GM23338 (cell line): Measurements from ENCODE around the gene TEPSIN. TPM values are rescaled to one million over a fixed set of nuclear protein-coding genes. Genes with fewer than 3 reads are reported as not detected.

Experiments
- ATAC-seq: fragments of 200-7000 bp; cut with Tn5 transposase; 3 replicates; pipeline ENCODE4 v1.9.1; 2020
- DNase-seq: peaks from one replicate; pipeline ENCODE4 v3.0.0-alpha.2; 2015; ENCODE audit warnings: low spot score
- H2AFZ ChIP-seq: fragments of 200-600 bp; sonication (generic); 2 replicates; pipeline ENCODE4 v1.8.0; 2016; ENCODE audit warnings: antibody characterized with exemption, mild to moderate bottlenecking, moderate library complexity
- H3F3A ChIP-seq: fragments of 200-600 bp; sonication (generic); replicated peaks from 2 replicates; pipeline ENCODE4 v1.8.0; 2017; ENCODE audit warnings: antibody characterized with exemption, mixed run types, low read depth
- H3K27ac ChIP-seq: fragments of 200-600 bp; sonication (generic); 2 replicates; pipeline ENCODE4 v1.6.1; 2016; ENCODE audit warnings: low read depth
- H3K27me3 ChIP-seq: fragments of 200-600 bp; sonication (generic); 2 replicates; pipeline ENCODE4 v1.8.0; 2016; ENCODE audit warnings: mild to moderate bottlenecking, mixed run types, moderate library complexity; ENCODE audit not compliant: insufficient read depth
- H3K36me3 ChIP-seq: fragments of 200-600 bp; sonication (generic); 2 replicates; pipeline ENCODE4 v1.8.0; 2016; ENCODE audit warnings: mild to moderate bottlenecking; ENCODE audit not compliant: insufficient read depth
- H3K4me1 ChIP-seq: fragments of 200-600 bp; sonication (generic); 2 replicates; pipeline ENCODE4 v1.8.0; 2016; ENCODE audit warnings: mild to moderate bottlenecking, moderate library complexity; ENCODE audit not compliant: insufficient read depth
- H3K4me2 ChIP-seq: fragments of 200-600 bp; sonication (generic); 2 replicates; pipeline ENCODE4 v1.7.1; 2017; ENCODE audit warnings: mixed run types
- H3K4me3 ChIP-seq: fragments of 200-600 bp; sonication (generic); 2 replicates; pipeline ENCODE4 v1.6.1; 2016; ENCODE audit warnings: mixed run types
- H3K79me2 ChIP-seq: fragments of 200-600 bp; sonication (generic); replicated peaks from 2 replicates; pipeline ENCODE4 v1.8.0; 2017; ENCODE audit warnings: mild to moderate bottlenecking; ENCODE audit not compliant: insufficient read depth
- H3K9me2 ChIP-seq: fragments of 200-600 bp; sonication (generic); 2 replicates; pipeline ENCODE4 v1.8.0; 2017; ENCODE audit not compliant: insufficient read depth
- H4K20me1 ChIP-seq: fragments of 200-600 bp; sonication (generic); replicated peaks from 2 replicates; pipeline ENCODE4 v1.8.0; 2017; ENCODE audit warnings: mild to moderate bottlenecking; ENCODE audit not compliant: insufficient read depth
- H3K27ac Mint-ChIP-seq: 2 replicates; pipeline ENCODE4 v1.8.0; 2020; ENCODE audit warnings: inconsistent platforms, mild to moderate bottlenecking, moderate library complexity, mixed read lengths
- H3K27me3 Mint-ChIP-seq: 3 replicates; pipeline ENCODE4 v1.8.0; 2022; ENCODE audit warnings: low read depth, mild to moderate bottlenecking, moderate library complexity, mixed read lengths, inconsistent platforms; ENCODE audit not compliant: insufficient read depth, poor library complexity
- H3K36me3 Mint-ChIP-seq: 3 replicates; pipeline ENCODE4 v1.8.0; 2021; ENCODE audit warnings: low read depth, mild to moderate bottlenecking, inconsistent platforms, moderate library complexity, mixed read lengths
- H3K4me1 Mint-ChIP-seq: 3 replicates; pipeline ENCODE4 v1.8.0; 2020; ENCODE audit warnings: mild to moderate bottlenecking, inconsistent platforms, mixed read lengths
- H3K4me3 Mint-ChIP-seq: 3 replicates; pipeline ENCODE4 v1.8.0; 2021; ENCODE audit warnings: moderate library complexity, mild to moderate bottlenecking, inconsistent platforms, mixed read lengths
- H3K9me3 Mint-ChIP-seq: 3 replicates; pipeline ENCODE4 v1.8.0; 2020; ENCODE audit warnings: moderate library complexity, mild to moderate bottlenecking, inconsistent platforms, mixed read lengths
- EZH2 ChIP-seq: fragments of 200-600 bp; sonication (generic); IDR thresholded peaks from one replicate; pipeline ENCODE4 v1.8.0; 2017; ENCODE audit warnings: antibody characterized with exemption, mild to moderate bottlenecking, low read depth; ENCODE audit not compliant: unreplicated experiment
- ZNF462 ChIP-seq: fragments of 250-450 bp; sonication (Bioruptor Pico); IDR thresholded peaks from 2 replicates; pipeline ENCODE4 v1.5.0; 2020; ENCODE audit warnings: mild to moderate bottlenecking, moderate library complexity
- polyA plus RNA-seq: library from polyadenylated mRNA; unstranded; fragments of >200 nt; fragmentation: Nextera tagmentation; extraction: Ambion mirVana; gene quantifications from 2 replicates; pipeline ENCODE4 v1.2.1, GENCODE V29; 2016
- total RNA-seq: library from RNA; depleted of rRNA; stranded (reverse); fragments of >200 nt; shearing (Covaris generic); gene quantifications from 2 replicates; pipeline ENCODE4 v1.2.3, GENCODE V29; 2014

The TEPSIN gene
- total and polyA plus RNA-seq, 2 experiments from 2014 or later, result 4.4 to 25.3 TPM

GRCh38 chr17:81199482-81199830 lies 39.4 kb downstream of the TEPSIN start (continued):
- no peak for TF ChIP-seq ZNF462 (CRISPR knock-in tag)

DNA sequence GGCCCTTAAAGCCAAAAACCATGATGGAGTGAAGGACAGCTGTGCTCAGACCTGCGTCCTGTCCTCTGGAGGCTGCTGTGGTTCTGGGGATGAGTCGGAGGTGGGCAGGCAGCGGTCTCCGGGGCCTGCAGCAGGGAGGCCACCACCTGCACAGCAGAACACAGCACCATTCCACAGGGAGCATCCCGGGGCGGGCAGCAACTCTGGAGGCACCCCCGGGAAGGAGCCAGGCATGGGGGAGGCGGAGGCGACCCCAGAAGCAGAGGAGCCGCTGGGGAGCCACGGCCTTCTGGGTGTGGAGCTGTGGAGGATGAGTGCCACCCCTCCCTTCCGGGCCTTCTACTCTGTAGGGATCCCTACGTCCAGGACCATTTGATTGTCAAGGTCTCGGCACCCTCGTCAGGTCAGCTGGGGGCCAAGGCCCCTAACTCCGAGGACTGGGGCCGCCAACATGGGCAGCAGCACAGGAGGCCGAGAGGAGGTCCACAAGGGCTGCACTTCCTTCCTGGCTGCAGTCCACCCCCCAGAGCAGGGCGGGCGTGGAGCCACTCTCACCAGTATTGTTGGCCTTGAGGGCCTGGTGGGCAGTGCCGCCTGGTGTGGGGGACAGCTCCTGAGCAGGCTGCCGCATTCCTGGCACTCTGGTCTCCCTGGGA lies 39.9 kb downstream of the TEPSIN start:
- no peaks in the 10 kb centered on the region for H3K4me1 ChIP-seq
- H3K36me3 Mint-ChIP-seq, result peaks cover 12% of the 10 kb centered on the region; the same call in 2 of the 3 replicates
- H3F3A ChIP-seq, result no peaks in the 10 kb centered on the region
- H3K4me3 Mint-ChIP-seq, result no peak overlapping the region
- no peak overlapping the region for H2AFZ ChIP-seq
- H3K27me3 ChIP-seq, result no peaks in the 10 kb centered on the region
- no peaks in the 10 kb centered on the region for H3K79me2 ChIP-seq
- H3K4me1 Mint-ChIP-seq, result no peaks in the 10 kb centered on the region
- no peak overlapping the region for H3K27ac ChIP-seq
- H3K4me3 ChIP-seq, result no peak overlapping the region
- no peaks in the 10 kb centered on the region for H3K9me2 ChIP-seq
- H3K36me3 ChIP-seq, result no peaks in the 10 kb centered on the region; the same call in 1 of the 2 replicates
- H4K20me1 ChIP-seq, result no peaks in the 10 kb centered on the region
- TF ChIP-seq EZH2, result no peak
- no peak overlapping the region for H3K27ac Mint-ChIP-seq
- no peaks in the 10 kb centered on the region for H3K9me3 Mint-ChIP-seq
- no peak overlapping the region for H3K4me2 ChIP-seq
- peaks cover 4% of the 10 kb centered on the region for H3K27me3 Mint-ChIP-seq
- DNase-seq, result no peak
- no peak for ATAC-seq

DNA sequence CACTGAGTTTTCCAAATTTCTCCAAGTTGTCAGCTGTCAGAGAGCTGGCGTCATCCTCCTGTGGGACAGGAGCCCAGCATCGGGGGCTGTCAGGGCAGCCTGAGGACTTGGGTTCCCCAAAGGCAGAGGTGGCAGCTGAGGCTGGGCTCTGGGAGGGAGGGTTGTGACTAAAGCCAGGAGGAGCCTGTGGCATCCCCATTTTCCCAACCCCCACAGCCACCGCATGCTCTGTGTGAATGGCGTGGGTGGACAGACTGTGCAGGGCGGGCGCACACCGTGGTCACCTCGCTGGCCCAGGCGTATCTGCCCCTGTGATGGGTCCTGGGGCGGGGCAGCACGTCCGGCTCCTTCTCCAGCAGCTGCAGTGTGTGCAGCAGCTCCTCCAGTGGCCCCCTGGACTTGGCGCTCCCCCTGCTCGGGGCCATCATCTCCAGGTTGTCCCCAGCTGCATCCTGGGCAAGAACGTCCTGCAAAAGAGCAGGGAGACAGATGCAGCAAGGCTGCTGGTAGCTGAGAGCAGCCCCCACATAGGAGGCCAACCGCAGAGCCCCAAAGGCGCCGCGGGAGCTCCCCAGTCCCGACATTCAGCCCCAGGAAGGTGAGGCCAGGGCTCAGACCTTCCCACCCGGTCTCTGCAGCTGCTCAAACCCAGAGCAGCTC lies 40.9 kb downstream of the TEPSIN start:
- no peak overlapping the region for H3K27ac Mint-ChIP-seq
- Histone ChIP-seq H3K4me2 (no peak overlapping the region), H3K36me3 (no peaks in the 10 kb centered on the region; the same call in 1 of the 2 replicates)
- TF ChIP-seq EZH2, result no peak
- TF ChIP-seq ZNF462 (CRISPR knock-in tag), result no peak

More for the DNA sequence above, 40.9 kb downstream of the TEPSIN start:
- Mint-ChIP-seq H3K36me3 (peaks cover 12% of the 10 kb centered on the region; the same call in 2 of the 3 replicates), H3K4me3 (no peak overlapping the region), H3K9me3 (no peaks in the 10 kb centered on the region), H3K4me1 (no peaks in the 10 kb centered on the region), H3K27me3 (peaks cover 4% of the 10 kb centered on the region)
- Histone ChIP-seq H3K27me3 (no peaks in the 10 kb centered on the region), H3K27ac (no peak overlapping the region), H3K4me3 (no peak overlapping the region), H2AFZ (no peak overlapping the region), H3K4me1 (no peaks in the 10 kb centered on the region), H4K20me1 (no peaks in the 10 kb centered on the region), H3F3A (no peaks in the 10 kb centered on the region), H3K79me2 (no peaks in the 10 kb centered on the region), H3K9me2 (no peaks in the 10 kb centered on the region)
- DNase-seq (no peak), ATAC-seq (no peak)
